CD4-positive, CD25-positive, alpha-beta regulatory T cell (primary cell): ENCODE results near the gene LRRC25. TPM values are rescaled to one million over a fixed set of nuclear protein-coding genes. Genes with fewer than 3 reads are reported as not detected.

ENCODE experiments used
- ATAC-seq, 2 donors: fragments of 150-1000 bp; cut with Tn5 transposase; one replicate each; pipeline ENCODE4 v1.10.0; 2021; ENCODE audit warnings: low read depth in 2 of 2, moderate number of reproducible peaks in 2 of 2, moderate library complexity in 1 of 2
- DNase-seq, 3 donors: peaks; one replicate each; pipeline versions ENCODE4 v3.0.0 to v3.0.0-alpha.2; 2012 to 2022; ENCODE audit warnings: mixed read lengths in 1 of 3
- H3K27ac ChIP-seq: one replicate; pipeline ENCODE4 v1.7.0; 2013; ENCODE audit warnings: mild to moderate bottlenecking, low read length; ENCODE audit not compliant: insufficient read depth, poor library complexity, severe bottlenecking
- H3K27me3 ChIP-seq: one replicate; pipeline ENCODE4 v1.7.0; 2013; ENCODE audit warnings: low read length; ENCODE audit not compliant: control insufficient read depth, insufficient read depth
- H3K36me3 ChIP-seq: one replicate; pipeline ENCODE4 v1.7.0; 2013; ENCODE audit warnings: mild to moderate bottlenecking, low read length, moderate library complexity; ENCODE audit not compliant: control insufficient read depth, insufficient read depth
- H3K4me1 ChIP-seq: 2 replicates; pipeline ENCODE4 v1.7.0; 2013; ENCODE audit warnings: mild to moderate bottlenecking, low read length; ENCODE audit not compliant: insufficient read depth, control insufficient read depth, poor library complexity, severe bottlenecking
- H3K4me3 ChIP-seq: one replicate; pipeline ENCODE4 v1.7.0; 2013; ENCODE audit warnings: low read depth, mild to moderate bottlenecking, low read length, moderate library complexity
- H3K9me3 ChIP-seq, 2 experiments: 1 replicate in 1 of 2; 2 replicates in 1 of 2; pipeline ENCODE4 v1.7.0; 2013; ENCODE audit warnings: low read length in 2 of 2, mild to moderate bottlenecking in 1 of 2, moderate library complexity in 1 of 2; ENCODE audit not compliant: control insufficient read depth in 2 of 2
- H3K27ac Mint-ChIP-seq, 3 donors: one replicate each; pipeline ENCODE4 v1.8.0; 2020 to 2022; ENCODE audit warnings: mild to moderate bottlenecking in 3 of 3, mixed read lengths in 3 of 3, moderate library complexity in 2 of 3
- H3K27me3 Mint-ChIP-seq: one replicate; pipeline ENCODE4 v1.8.0; 2022; ENCODE audit warnings: mild to moderate bottlenecking, mixed read lengths
- H3K36me3 Mint-ChIP-seq: one replicate; pipeline ENCODE4 v1.8.0; 2020; ENCODE audit warnings: mixed read lengths
- H3K4me1 Mint-ChIP-seq, 4 donors: one replicate each; pipeline ENCODE4 v1.8.0; 2020 to 2022; ENCODE audit warnings: mixed read lengths in 4 of 4, mild to moderate bottlenecking in 1 of 4
- H3K4me3 Mint-ChIP-seq, 4 donors: one replicate each; pipeline ENCODE4 v1.8.0; 2020 to 2022; ENCODE audit warnings: mild to moderate bottlenecking in 4 of 4, mixed read lengths in 4 of 4, moderate library complexity in 3 of 4
- H3K9me3 Mint-ChIP-seq, 7 donors: one replicate each; pipeline ENCODE4 v1.8.0; 2020 to 2022; ENCODE audit warnings: mixed read lengths in 7 of 7, mild to moderate bottlenecking in 3 of 7, moderate library complexity in 2 of 7
- polyA plus RNA-seq, 4 donors: library from polyadenylated mRNA; unstranded; fragments of 300-500 nt; fragmentation: Illumina TruSeq; gene quantifications; one replicate each; pipeline ENCODE4 v1.2.3, GENCODE V29; 2021
- total RNA-seq: library from RNA; stranded (reverse); gene quantifications from one replicate; pipeline ENCODE4 v1.2.3, GENCODE V29; 2022

The LRRC25 gene
- total and polyA plus RNA-seq, 5 donors from 2014 or later, result 0.09 to 0.79 (median 0.25) TPM; not detected in 2

GRCh38 chr19:18438331-18439024, 41.1 kb upstream of the LRRC25 start:
- H3K36me3 Mint-ChIP-seq, result peaks cover 5% of the 10 kb centered on the region
- peak overlapping the region in 3 of 4 donors; percentile 46 to 70 (median 68) for H3K4me3 Mint-ChIP-seq
- H3K9me3 ChIP-seq, result no peaks in the 10 kb centered on the region
- DNase-seq (no peak), ATAC-seq (no peak)
- H3K27ac Mint-ChIP-seq, result peak overlapping the region in 2 of 3 donors; percentile 26 to 73
- H3K27ac ChIP-seq, result no peak overlapping the region
- H3K27me3 ChIP-seq, result no peaks in the 10 kb centered on the region
- peaks cover 0 to 3% (median 0%) of the 10 kb centered on the region in 7 donors for H3K9me3 Mint-ChIP-seq
- no peaks in the 10 kb centered on the region for H3K36me3 ChIP-seq
- H3K4me1 Mint-ChIP-seq, result peaks cover 4 to 50% (median 15%) of the 10 kb centered on the region in 4 donors
- H3K4me3 ChIP-seq, result no peak overlapping the region
- H3K4me1 ChIP-seq, result peaks cover 35% of the 10 kb centered on the region
- H3K27me3 Mint-ChIP-seq, result no peaks in the 10 kb centered on the region

DNA sequence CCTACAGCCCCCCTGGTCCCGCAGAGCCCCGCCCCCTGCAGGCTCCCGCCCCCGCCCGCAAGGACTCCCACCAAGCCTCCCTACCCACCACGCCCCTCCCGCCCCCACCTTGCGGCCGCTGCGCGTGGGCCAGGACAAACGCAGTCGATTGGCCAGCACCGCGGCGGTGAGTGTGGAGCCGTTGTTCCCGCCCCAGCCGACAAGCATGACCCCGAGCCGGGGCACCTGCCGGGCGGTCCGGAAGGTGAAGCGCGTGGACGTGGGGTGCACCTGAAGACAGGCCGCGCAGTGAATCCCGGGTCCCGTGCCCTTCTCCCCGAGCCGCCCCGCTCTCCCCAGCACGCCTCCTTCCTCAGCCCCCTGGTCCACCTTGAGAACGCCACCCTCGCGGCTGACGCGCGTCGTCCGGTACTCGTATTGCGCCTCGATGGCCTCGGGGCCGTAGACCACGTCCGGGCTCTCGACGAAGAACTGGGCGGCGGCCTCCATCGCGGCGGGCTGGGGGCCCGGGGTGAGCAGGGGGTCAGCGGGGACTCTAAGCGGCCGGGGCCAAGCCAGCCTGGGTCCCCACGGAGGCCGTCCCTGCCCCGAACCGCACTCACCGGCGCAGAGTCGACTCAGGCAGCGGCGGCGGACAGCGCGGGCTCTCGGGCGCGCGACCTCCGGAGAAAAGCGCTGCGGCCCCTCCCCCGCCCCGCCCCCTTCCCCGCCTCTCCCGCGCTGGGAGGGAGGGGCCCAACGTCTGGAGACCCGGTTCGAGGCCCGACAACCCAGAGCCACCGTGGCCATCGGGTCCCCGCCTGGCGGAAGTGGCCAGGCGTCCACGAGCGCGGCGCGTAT, 40.3 kb upstream of the LRRC25 start, which contains the start of gene ISYNA1:
ISYNA1 (minus strand) TSS at position 643 of the 840 bp plus-strand sequence; CDS start at position 489, 154 bp downstream.
- H3K27me3 ChIP-seq, result no peaks in the 10 kb centered on the region
- ATAC-seq, result peak; percentile 6 to 21
- Mint-ChIP-seq H3K27me3 (no peaks in the 10 kb centered on the region), H3K4me3 (peak within 1 kb of the TSS; percentile 80 to 89 (median 86)), H3K4me1 (peaks cover 4 to 47% (median 15%) of the 10 kb centered on the region in 4 donors), H3K36me3 (peaks cover 4% of the 10 kb centered on the region), H3K9me3 (peaks cover 0 to 3% (median 0%) of the 10 kb centered on the region in 7 donors), H3K27ac (peak within 1 kb of the TSS; percentile 20 to 84 (median 43))
- no peaks in the 10 kb centered on the region for H3K9me3 ChIP-seq
- peak in 2 of 3 donors; percentile 39 to 68 for DNase-seq
- peaks cover 40% of the 10 kb centered on the region for H3K4me1 ChIP-seq
- peak within 1 kb of the TSS; percentile 61 for H3K27ac ChIP-seq
- H3K36me3 ChIP-seq, result no peaks in the 10 kb centered on the region
- H3K4me3 ChIP-seq, result no peak within 1 kb of the TSS

- Mint-ChIP-seq H3K4me1 (peaks cover 0 to 41% (median 11%) of the 10 kb centered on the region in 4 donors), H3K36me3 (no peaks in the 10 kb centered on the region), H3K27me3 (no peaks in the 10 kb centered on the region), H3K4me3 (peak overlapping the region; percentile 80 to 89 (median 86)), H3K27ac (peak overlapping the region in 2 of 3 donors; percentile 84 to 90), H3K9me3 (peaks cover 0 to 2% (median 0%) of the 10 kb centered on the region in 7 donors)
- ATAC-seq, result peak; percentile 67 to 68
- peak; percentile 75 to 78 (median 77) for DNase-seq
- H3K27ac ChIP-seq, result peak overlapping the region; percentile 61
- H3K36me3 ChIP-seq, result no peaks in the 10 kb centered on the region
- no peak overlapping the region for H3K4me3 ChIP-seq
- H3K27me3 ChIP-seq, result no peaks in the 10 kb centered on the region
- peaks cover 37% of the 10 kb centered on the region for H3K4me1 ChIP-seq
- no peaks in the 10 kb centered on the region for H3K9me3 ChIP-seq
Observed at GRCh38 chr19:18436671-18437490, 39.5 kb upstream of the LRRC25 start.

DNA sequence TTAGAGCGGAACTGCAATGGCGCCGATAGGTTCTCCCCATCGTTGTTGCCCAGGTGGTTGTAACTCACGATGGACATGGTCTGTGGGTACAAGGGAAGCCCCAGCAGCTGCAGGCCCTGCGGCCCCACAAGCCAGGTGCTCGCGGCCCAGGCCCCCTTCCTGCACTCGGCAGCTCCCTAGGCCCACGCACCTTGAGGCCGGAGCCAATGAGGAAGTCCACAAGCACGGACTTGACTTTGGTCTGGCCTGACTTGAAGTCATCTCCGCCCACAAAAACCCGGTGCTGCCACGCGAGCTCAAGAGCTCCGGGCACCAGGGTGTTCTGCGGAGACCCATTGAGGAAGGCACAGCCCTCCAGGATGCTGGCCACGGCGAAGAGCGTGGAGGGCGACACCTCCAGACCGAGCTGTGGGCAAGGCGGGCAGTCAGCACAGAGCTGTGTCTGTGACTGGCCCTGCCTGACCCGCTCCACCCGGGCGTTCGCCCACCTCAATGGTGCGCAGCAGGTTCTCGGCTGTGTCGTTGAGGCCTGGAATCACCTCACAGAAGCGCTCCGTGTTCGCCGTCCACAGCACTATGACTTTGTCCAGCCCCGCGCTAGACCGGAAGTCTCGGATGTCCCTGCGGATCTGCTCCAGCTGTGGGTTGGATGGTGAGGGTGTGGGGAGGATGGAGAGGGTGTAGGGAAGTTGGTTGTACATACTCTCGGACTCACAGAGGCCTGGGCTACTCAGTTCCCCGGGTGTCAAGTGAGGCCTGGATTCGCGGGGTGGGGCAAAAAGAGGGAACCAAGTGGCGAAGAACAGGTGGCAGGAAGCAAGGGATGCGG, 38.6 kb upstream of the LRRC25 start:
- no peaks in the 10 kb centered on the region for H3K9me3 Mint-ChIP-seq
- no peaks in the 10 kb centered on the region for H3K36me3 ChIP-seq
- no peaks in the 10 kb centered on the region for H3K27me3 ChIP-seq
- H3K36me3 Mint-ChIP-seq, result no peaks in the 10 kb centered on the region
- peaks cover 0 to 35% (median 11%) of the 10 kb centered on the region in 4 donors for H3K4me1 Mint-ChIP-seq
- no peak overlapping the region for H3K4me3 ChIP-seq
- H3K27ac Mint-ChIP-seq, result peak overlapping the region in 2 of 3 donors; percentile 62 to 90
- H3K9me3 ChIP-seq, result no peaks in the 10 kb centered on the region
- ATAC-seq (no peak), DNase-seq (no peak)
- H3K4me3 Mint-ChIP-seq, result peak overlapping the region; percentile 68 to 87 (median 78)
- H3K27me3 Mint-ChIP-seq, result no peaks in the 10 kb centered on the region
- peaks cover 31% of the 10 kb centered on the region for H3K4me1 ChIP-seq
- H3K27ac ChIP-seq, result peak overlapping the region; percentile 41

- peak overlapping the region in 3 of 4 donors; percentile 68 to 87 (median 73) for H3K4me3 Mint-ChIP-seq
- H3K27me3 ChIP-seq, result no peaks in the 10 kb centered on the region
- H3K36me3 ChIP-seq, result no peaks in the 10 kb centered on the region
- H3K9me3 ChIP-seq, result no peaks in the 10 kb centered on the region
- DNase-seq (no peak), ATAC-seq (no peak)
- H3K36me3 Mint-ChIP-seq, result no peaks in the 10 kb centered on the region
- H3K4me3 ChIP-seq, result no peak overlapping the region
- H3K9me3 Mint-ChIP-seq, result no peaks in the 10 kb centered on the region
- no peak overlapping the region for H3K27ac ChIP-seq
- peaks cover 0 to 31% (median 8%) of the 10 kb centered on the region in 4 donors for H3K4me1 Mint-ChIP-seq
- no peaks in the 10 kb centered on the region for H3K27me3 Mint-ChIP-seq
- H3K4me1 ChIP-seq, result peaks cover 35% of the 10 kb centered on the region
- H3K27ac Mint-ChIP-seq, result no peak overlapping the region
Observed at GRCh38 chr19:18435178-18435841, 37.9 kb upstream of the LRRC25 start.

DNA sequence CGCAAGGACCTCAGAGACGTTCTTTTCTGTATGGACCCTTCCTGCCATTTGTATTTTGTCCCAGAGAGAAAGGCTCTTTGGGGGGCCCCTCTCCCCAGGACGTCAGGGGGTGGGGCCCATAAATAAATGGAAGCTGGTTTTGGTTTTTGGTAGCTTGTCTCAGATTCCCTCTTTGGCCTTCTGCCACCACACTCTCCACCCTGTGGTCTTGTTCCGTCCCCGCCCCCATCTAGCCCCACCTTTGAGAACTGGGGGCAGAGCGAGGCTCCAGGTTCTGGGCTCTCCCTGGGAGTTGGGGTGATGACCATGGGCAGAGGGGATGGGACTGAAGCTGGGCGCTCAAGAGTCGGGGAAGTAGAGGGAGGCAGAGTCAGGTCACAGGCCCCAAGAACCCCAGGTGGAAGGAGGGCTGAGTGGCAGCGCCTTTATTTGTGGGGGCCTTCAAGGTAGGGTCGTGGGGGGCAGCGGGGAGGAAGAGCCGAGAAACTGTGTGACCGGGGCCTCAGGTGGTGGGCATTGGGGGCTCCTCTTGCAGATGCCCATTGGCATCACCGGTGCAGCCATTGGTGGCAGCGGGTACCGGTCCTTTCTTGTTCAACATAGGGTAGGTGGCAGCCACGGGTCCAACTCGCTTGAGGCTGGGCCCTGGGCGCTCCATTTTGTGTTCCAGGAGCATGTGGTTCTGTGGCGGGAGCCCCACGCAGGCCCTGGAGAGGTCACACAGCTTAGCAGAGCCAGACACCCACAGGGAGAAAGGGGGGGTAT, 37.2 kb upstream of the LRRC25 start:
- peaks cover 42% of the 10 kb centered on the region for H3K4me1 ChIP-seq
- no peak overlapping the region for H3K4me3 ChIP-seq
- H3K36me3 Mint-ChIP-seq, result no peaks in the 10 kb centered on the region
- H3K27me3 Mint-ChIP-seq, result no peaks in the 10 kb centered on the region
- H3K27me3 ChIP-seq, result no peaks in the 10 kb centered on the region
- DNase-seq (no peak), ATAC-seq (no peak)
- peak overlapping the region; percentile 63 to 73 (median 68) for H3K4me3 Mint-ChIP-seq
- H3K36me3 ChIP-seq, result no peaks in the 10 kb centered on the region
- H3K9me3 Mint-ChIP-seq, result no peaks in the 10 kb centered on the region
- H3K27ac ChIP-seq, result no peak overlapping the region
- H3K9me3 ChIP-seq, result no peaks in the 10 kb centered on the region
- peak overlapping the region in 2 of 3 donors; percentile 15 to 84 for H3K27ac Mint-ChIP-seq
- peaks cover 0 to 31% (median 3%) of the 10 kb centered on the region in 4 donors for H3K4me1 Mint-ChIP-seq
